ENCODE data around the gene PHF12. TPM values are rescaled to one million over a fixed set of nuclear protein-coding genes. Genes with fewer than 3 reads are reported as not detected.

Gene PHF12
- total RNA-seq, 2 experiments from 2014 or later: 66.5 to 67.4 TPM

DNA sequence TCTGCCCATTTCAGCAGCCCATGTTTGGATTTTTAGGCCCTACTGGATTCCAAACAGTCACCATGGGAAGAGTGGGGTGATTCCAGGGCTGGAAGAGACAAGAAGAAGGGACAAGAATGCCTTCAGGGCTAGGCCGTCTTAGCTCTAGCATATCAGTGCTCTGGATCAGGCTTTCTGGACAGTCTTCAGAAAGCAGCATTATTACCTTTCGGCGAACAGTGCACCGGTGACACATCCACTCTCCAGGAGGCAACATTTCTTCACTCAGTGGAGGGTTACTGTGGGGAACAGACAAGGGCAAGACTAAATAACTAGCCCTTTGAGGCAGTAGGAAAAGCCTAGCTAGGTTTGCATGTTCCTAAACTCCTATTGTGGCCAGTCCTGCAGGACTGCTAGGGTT lies 24.5 kb downstream of the PHF12 start:
- ChIA-PET POLR2A (interaction anchor here (0.7 to 5.5 kb wide), 8 partner anchors 11 to 207 kb away, joined by 3 to 38 read pairs (median 6); partner anchors contain the start of genes PHF12 and RPL23A), CTCF (interaction anchor here (1.0 to 3.8 kb wide), 11 partner anchors 8 to 199 kb away, joined by 3 to 47 read pairs (median 13); partner anchors contain the start of genes NEK8, PHF12 and TLCD1)
- Mint-ChIP-seq H3K4me3 (no peak overlapping the region), H3K4me1 (ENCODE audit: low read depth) (peaks cover 55% of the 10 kb centered on the region), H3K9me3 (ENCODE audit: insufficient read depth) (no peaks in the 10 kb centered on the region), H3K36me3 (ENCODE audit: low read depth) (peaks cover 79% of the 10 kb centered on the region), H3K27me3 (ENCODE audit: low read depth) (no peaks in the 10 kb centered on the region), H3K27ac (peak overlapping the region; percentile 88)
- no peak for ATAC-seq
- DNase-seq: no peak

DNA sequence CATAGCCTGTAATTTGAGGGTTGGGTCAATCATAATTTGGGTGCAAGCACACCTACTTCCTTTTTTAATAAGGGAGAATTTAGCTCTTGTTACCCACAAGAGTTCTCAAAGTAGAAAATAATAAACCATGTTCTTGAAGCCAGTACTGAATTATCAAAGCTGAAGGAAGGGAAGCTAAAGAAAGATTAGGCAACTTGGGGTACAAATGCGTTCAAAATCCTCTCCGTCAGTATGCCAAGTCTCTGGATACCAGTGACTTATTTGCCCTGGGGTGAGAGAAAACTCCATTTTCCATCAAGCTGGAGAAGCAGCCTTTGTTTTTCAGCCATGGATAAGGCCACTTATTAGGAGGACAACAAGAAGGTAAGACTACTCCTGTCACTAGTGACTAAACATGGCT lies 25.0 kb downstream of the PHF12 start:
- H3K36me3 Mint-ChIP-seq (ENCODE audit: low read depth): peaks cover 79% of the 10 kb centered on the region
- H3K27me3 Mint-ChIP-seq (ENCODE audit: low read depth): no peaks in the 10 kb centered on the region
- peak overlapping the region; percentile 26 for H3K4me3 Mint-ChIP-seq
- peak overlapping the region; percentile 88 for H3K27ac Mint-ChIP-seq
- ChIA-PET POLR2A (interaction anchor here (1.1 to 5.5 kb wide), 8 partner anchors 11 to 206 kb away, joined by 3 to 38 read pairs (median 8); partner anchors contain the start of genes PHF12 and RPL23A), CTCF (interaction anchor here (0.8 to 3.8 kb wide), 19 partner anchors 8 to 350 kb away, joined by 3 to 47 read pairs (median 4); partner anchors contain the start of genes ALDOC, FLOT2, NEK8 and PHF12)
- no peaks in the 10 kb centered on the region for H3K9me3 Mint-ChIP-seq (ENCODE audit: insufficient read depth)
- DNase-seq (no peak), ATAC-seq (no peak)
- H3K4me1 Mint-ChIP-seq (ENCODE audit: low read depth): peaks cover 55% of the 10 kb centered on the region

DNA sequence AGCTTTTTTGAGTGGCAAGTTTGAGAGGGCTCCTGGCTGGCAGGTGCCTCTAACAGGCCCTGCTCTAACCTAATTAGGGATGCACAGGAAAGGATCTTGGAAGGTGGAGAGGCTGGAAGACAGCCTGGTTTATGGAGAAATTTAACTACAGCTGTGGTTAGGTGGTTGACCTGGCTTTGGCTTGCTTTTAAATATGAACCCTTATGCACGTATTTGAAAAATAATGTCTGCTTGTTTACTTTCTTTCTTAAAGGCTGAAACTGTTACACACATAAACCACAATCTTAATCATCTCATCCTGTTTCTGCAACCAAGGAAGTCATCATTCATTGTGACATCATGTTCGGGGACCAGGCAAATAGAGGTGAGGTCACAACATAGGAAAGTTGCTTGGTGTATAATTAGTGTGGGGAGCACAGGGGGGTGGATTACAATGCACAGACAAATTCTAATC lies 25.4 kb downstream of the PHF12 start:
- ATAC-seq: peak; percentile 94
- H3K27ac Mint-ChIP-seq: peak overlapping the region; percentile 88
- H3K36me3 Mint-ChIP-seq (ENCODE audit: low read depth): peaks cover 79% of the 10 kb centered on the region
- ChIA-PET CTCF (interaction anchor here (0.7 to 3.8 kb wide), 21 partner anchors 8 to 350 kb away, joined by 3 to 47 read pairs (median 4); partner anchors contain the start of genes ALDOC, FLOT2, NEK8 and PHF12), POLR2A (interaction anchor here (1.1 to 5.5 kb wide), 7 partner anchors 11 to 206 kb away, joined by 3 to 38 read pairs (median 8); partner anchors contain the start of genes PHF12 and RPL23A)
- H3K27me3 Mint-ChIP-seq (ENCODE audit: low read depth): no peaks in the 10 kb centered on the region
- peak overlapping the region; percentile 26 for H3K4me3 Mint-ChIP-seq
- peak; percentile 70 for DNase-seq
- H3K9me3 Mint-ChIP-seq (ENCODE audit: insufficient read depth): no peaks in the 10 kb centered on the region
- peaks cover 55% of the 10 kb centered on the region for H3K4me1 Mint-ChIP-seq (ENCODE audit: low read depth)

DNA sequence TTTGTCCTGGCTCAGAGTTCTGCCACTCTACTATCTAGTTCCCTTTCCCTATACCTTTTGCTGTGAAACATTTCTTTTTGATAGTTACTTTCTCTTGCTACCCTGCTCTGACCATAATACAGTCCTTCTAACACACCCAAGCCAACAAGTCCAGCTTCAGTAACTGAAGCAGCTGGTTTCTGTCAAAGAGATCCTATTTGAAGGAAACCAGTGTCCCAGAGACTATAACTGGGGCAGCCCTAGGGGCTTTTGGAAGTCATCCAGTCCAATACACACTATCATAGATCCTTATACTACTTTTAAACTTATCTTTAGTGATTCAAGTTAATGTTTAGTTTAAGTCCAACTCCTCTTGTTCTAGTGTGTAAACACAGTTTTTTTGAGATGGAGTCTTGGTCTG lies 31.1 kb downstream of the PHF12 start:
- ChIA-PET CTCF (interaction anchor here (1.0 to 6.0 kb wide), 3 partner anchors 11 to 193 kb away, joined by 3 to 35 read pairs (median 7); partner anchors contain the start of gene TLCD1), POLR2A (interaction anchor here (0.9 kb wide), 1 partner anchor 13 kb away, joined by 3 read pairs; no protein-coding TSS in a partner anchor)
- no peak overlapping the region for H3K4me3 Mint-ChIP-seq
- peaks cover 83% of the 10 kb centered on the region for H3K36me3 Mint-ChIP-seq (ENCODE audit: low read depth)
- peak overlapping the region; percentile 1 for H3K27ac Mint-ChIP-seq
- ATAC-seq: no peak
- no peaks in the 10 kb centered on the region for H3K9me3 Mint-ChIP-seq (ENCODE audit: insufficient read depth)
- no peak for DNase-seq
- peaks cover 16% of the 10 kb centered on the region for H3K4me1 Mint-ChIP-seq (ENCODE audit: low read depth)
- H3K27me3 Mint-ChIP-seq (ENCODE audit: low read depth): no peaks in the 10 kb centered on the region

DNA sequence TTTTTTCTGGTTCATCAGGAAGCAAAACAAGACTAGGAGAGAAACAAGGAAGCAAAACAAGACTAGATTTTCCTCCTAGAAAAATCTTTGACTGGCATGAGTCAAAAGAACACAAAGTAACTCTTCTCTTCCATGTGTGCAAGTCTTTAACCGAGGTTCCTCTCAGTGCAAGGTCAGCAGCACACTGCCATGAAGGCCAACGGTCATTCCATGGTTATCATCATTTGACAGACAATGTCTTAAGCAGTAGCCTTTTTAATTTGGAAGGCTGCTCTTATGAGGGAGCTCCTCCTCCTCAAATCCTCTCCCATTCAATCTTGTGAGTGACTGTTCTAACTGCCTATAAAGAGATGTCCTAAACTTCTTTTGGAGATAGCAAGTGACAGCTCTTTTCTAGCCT lies 33.0 kb downstream of the PHF12 start:
- no peak for DNase-seq
- H3K4me3 Mint-ChIP-seq: no peak overlapping the region
- ChIA-PET CTCF (interaction anchor here (0.6 to 6.0 kb wide), 11 partner anchors 8 to 199 kb away, joined by 3 to 36 read pairs (median 5); partner anchors contain the start of genes DHRS13 and TLCD1), POLR2A (interaction anchor here (0.6 kb wide), 1 partner anchor 12 kb away, joined by 3 read pairs; no protein-coding TSS in a partner anchor)
- peaks cover 2% of the 10 kb centered on the region for H3K4me1 Mint-ChIP-seq (ENCODE audit: low read depth)
- H3K27me3 Mint-ChIP-seq (ENCODE audit: low read depth): no peaks in the 10 kb centered on the region
- no peak for ATAC-seq
- H3K27ac Mint-ChIP-seq: peak overlapping the region; percentile 21
- no peaks in the 10 kb centered on the region for H3K9me3 Mint-ChIP-seq (ENCODE audit: insufficient read depth)
- peaks cover 81% of the 10 kb centered on the region for H3K36me3 Mint-ChIP-seq (ENCODE audit: low read depth)

DNA sequence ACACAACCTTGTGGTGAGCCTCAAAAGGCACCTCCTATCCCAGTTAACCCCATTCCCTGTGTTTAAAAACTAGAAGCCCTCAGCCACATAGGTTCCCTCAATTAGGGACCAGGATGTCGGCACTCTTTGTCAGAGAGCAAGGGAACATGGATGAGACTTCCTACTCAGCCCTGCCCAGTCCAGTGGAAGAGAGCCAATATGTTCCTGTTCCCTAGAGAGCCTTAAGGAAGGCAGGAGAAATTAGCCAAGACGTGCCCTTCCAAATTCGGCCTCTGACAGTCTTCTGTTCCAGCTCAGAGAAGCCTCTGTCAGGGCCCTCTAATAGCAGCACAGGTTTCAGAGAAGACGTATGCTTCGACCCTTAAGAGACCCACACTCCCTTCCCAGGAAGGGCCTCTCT lies 33.9 kb downstream of the PHF12 start:
- DNase-seq (no peak), ATAC-seq (no peak)
- Mint-ChIP-seq H3K27me3 (ENCODE audit: low read depth) (no peaks in the 10 kb centered on the region), H3K36me3 (ENCODE audit: low read depth) (peaks cover 83% of the 10 kb centered on the region), H3K9me3 (ENCODE audit: insufficient read depth) (no peaks in the 10 kb centered on the region), H3K4me3 (no peak overlapping the region), H3K4me1 (ENCODE audit: low read depth) (no peaks in the 10 kb centered on the region), H3K27ac (no peak overlapping the region)
- ChIA-PET POLR2A (interaction anchor here (0.6 kb wide), 1 partner anchor 91 kb away, joined by 3 read pairs; no protein-coding TSS in a partner anchor), CTCF (interaction anchor here (0.6 to 6.0 kb wide), 14 partner anchors 9 to 285 kb away, joined by 3 to 36 read pairs (median 6); partner anchors contain the start of genes DHRS13, PHF12 and TLCD1)

DNA sequence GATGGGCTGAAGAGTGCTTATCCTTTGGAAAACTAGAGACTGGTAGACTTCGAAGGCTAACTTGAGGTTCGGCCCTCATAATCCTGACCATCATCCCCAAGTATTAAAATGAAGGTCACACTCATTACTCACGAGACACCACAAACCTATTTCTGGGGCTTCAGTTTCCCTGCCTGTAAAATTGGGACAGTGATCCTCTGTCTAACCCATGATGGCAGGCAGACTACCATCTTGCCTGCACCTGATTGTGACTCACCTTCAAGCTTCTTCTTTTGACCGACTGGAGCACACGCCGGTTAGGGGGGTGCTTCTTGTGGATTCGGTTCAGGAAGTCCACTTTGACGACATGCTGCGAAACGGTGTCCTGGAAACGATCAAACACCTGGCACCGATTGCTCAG lies 34.3 kb downstream of the PHF12 start:
- Mint-ChIP-seq H3K27ac (peak overlapping the region; percentile 6), H3K36me3 (ENCODE audit: low read depth) (peaks cover 84% of the 10 kb centered on the region), H3K9me3 (ENCODE audit: insufficient read depth) (no peaks in the 10 kb centered on the region), H3K4me1 (ENCODE audit: low read depth) (no peaks in the 10 kb centered on the region), H3K4me3 (no peak overlapping the region), H3K27me3 (ENCODE audit: low read depth) (no peaks in the 10 kb centered on the region)
- ATAC-seq (no peak), DNase-seq (no peak)
- ChIA-PET CTCF (interaction anchor here (0.6 to 6.0 kb wide), 17 partner anchors 9 to 285 kb away, joined by 3 to 36 read pairs (median 4); partner anchors contain the start of genes DHRS13, FAM222B, PHF12 and TLCD1), POLR2A (interaction anchor here (0.6 kb wide), 1 partner anchor 90 kb away, joined by 3 read pairs; no protein-coding TSS in a partner anchor)

DNA sequence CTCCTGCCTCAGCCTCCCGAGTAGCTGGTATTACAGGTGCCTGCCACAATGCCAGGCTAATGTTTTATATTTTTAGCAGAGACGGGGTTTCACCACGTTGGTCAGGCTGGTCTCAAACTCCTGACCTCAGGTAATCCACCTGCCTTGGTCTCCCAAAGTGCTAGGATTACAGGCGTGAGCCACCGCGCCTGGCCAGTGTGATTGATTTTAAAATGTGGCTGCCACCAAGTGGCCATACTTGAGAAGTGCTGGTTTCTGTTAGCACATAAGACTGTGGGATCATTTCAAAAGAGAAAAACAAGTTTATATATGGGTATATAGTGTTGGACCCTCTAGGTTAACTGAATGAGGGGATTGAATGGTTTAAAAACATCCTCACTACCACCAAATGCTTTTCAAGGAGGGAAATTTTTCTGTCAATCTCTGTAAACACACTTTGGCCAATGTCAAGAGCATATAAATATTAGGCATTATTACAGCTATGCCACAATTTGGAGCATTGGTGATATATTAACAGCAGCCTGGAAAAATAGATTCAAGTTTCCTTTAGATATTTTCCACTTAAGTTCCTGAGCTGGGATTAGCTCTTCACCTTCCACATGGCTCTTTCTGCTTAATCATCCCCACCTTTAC lies 34.9 kb downstream of the PHF12 start:
- ChIA-PET CTCF (interaction anchor here (0.6 to 6.0 kb wide), 18 partner anchors 8 to 284 kb away, joined by 3 to 36 read pairs (median 4); partner anchors contain the start of genes DHRS13, FAM222B, PHF12 and TLCD1), POLR2A (no interaction called here)
- Mint-ChIP-seq H3K36me3 (ENCODE audit: low read depth) (peaks cover 84% of the 10 kb centered on the region), H3K4me3 (no peak overlapping the region), H3K9me3 (ENCODE audit: insufficient read depth) (no peaks in the 10 kb centered on the region), H3K4me1 (ENCODE audit: low read depth) (no peaks in the 10 kb centered on the region), H3K27ac (no peak overlapping the region), H3K27me3 (ENCODE audit: low read depth) (no peaks in the 10 kb centered on the region)
- peak; percentile 74 for ATAC-seq
- DNase-seq: peak; percentile 54

DNA sequence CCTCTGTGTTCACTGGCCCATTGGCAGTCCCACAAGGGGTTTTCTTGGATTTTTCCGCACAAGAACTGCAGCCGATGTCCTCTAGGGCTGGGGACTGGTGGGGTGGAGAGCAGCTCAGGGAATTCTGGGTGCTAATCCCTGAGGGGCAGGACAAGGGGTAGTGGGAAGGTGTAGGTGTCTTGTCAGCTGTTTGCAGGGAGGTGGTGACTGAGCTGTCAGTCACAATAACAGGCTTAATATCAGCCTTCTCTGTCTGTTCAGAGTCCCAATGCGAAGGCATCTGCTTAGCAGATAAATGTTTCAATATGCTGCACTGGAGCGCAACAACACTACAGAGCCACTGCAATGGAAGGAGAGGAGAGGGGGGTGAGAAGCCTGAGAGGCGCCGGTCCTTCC lies 38.4 kb downstream of the PHF12 start:
- Mint-ChIP-seq H3K4me3 (no peak overlapping the region), H3K27ac (peak overlapping the region; percentile 18), H3K36me3 (ENCODE audit: low read depth) (peaks cover 80% of the 10 kb centered on the region), H3K27me3 (ENCODE audit: low read depth) (no peaks in the 10 kb centered on the region), H3K4me1 (ENCODE audit: low read depth) (no peaks in the 10 kb centered on the region), H3K9me3 (ENCODE audit: insufficient read depth) (no peaks in the 10 kb centered on the region)
- ATAC-seq (no peak), DNase-seq (no peak)
- CTCF ChIA-PET: interaction anchor here (1.2 to 2.4 kb wide), 8 partner anchors 11 to 186 kb away, joined by 4 to 11 read pairs (median 6); partner anchors contain the start of gene FLOT2
- POLR2A ChIA-PET: interaction anchor here (0.6 kb wide), 1 partner anchor 57 kb away, joined by 4 read pairs; no protein-coding TSS in a partner anchor

DNA sequence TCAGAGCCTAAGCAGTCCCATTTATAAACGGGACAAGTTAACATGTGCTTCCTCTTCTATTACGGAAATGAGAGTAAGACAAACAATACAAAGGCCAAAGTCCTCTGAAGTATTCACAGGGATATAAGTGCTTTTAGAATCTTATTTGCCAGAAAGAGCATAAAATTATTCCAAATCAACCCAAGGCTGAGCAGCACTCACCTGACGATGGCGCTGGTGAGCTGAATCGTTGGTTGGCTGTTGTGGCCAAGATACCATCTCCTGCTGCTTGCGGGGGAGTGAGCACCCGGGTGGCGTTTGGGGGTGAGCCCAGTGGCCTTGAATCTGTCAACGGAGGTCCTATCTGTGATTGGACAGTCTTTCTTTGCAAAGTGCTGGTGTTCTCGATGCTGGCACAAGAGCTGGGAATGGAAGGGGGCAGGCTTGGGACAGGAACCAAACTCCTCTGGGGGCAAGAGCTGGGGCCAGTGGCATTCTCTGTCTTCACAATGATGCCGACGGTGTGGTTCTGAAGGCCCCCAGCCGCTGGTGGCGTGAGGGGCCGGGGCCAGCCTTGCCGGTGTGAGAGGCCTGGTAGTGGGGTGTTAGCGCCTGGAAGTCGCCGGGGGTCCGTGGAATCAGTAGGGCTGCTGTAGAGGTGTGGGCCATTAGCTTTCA lies 38.9 kb downstream of the PHF12 start:
- Mint-ChIP-seq H3K4me1 (ENCODE audit: low read depth) (no peaks in the 10 kb centered on the region), H3K27me3 (ENCODE audit: low read depth) (no peaks in the 10 kb centered on the region), H3K4me3 (no peak overlapping the region), H3K36me3 (ENCODE audit: low read depth) (peaks cover 80% of the 10 kb centered on the region), H3K9me3 (ENCODE audit: insufficient read depth) (no peaks in the 10 kb centered on the region), H3K27ac (no peak overlapping the region)
- no peak for DNase-seq
- ATAC-seq: no peak
- ChIA-PET CTCF (interaction anchor here (0.9 to 2.4 kb wide), 10 partner anchors 11 to 187 kb away, joined by 3 to 11 read pairs (median 4); partner anchors contain the start of gene FLOT2), POLR2A (interaction anchor here (0.6 kb wide), 1 partner anchor 57 kb away, joined by 4 read pairs; no protein-coding TSS in a partner anchor)

DNA sequence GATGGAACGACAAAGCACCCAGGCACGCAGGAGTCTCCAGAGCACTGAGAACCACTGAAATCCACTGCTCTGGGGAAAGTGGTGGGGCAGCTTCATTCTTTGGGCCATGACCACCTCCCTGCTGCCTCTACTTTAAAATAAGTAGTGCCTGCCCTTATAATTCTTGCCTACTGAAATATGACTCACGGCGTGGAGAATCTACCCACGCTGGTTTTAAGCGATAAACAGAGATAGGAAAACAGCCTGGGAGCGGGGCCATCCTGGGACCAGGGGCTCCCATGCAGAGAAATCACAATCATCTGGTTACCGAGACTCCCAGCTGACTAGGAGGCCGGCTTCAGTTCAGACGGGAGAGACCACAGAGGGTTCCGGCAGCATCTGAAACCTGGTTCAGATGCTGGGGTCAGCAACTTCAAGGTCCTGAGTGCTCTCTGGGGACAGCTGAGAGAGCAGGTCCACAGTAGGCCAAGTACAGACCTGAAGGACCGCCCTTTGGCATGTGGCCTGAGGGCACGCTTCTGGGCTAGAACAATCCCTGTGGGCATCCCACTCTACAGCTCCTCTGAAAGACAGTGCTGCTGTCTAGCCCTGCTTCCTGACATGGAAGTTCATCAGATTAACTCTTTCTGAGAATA lies 39.8 kb downstream of the PHF12 start:
- H3K9me3 Mint-ChIP-seq (ENCODE audit: insufficient read depth): no peaks in the 10 kb centered on the region
- ATAC-seq (no peak), DNase-seq (no peak)
- peaks cover 81% of the 10 kb centered on the region for H3K36me3 Mint-ChIP-seq (ENCODE audit: low read depth)
- no peak overlapping the region for H3K27ac Mint-ChIP-seq
- no peak overlapping the region for H3K4me3 Mint-ChIP-seq
- H3K4me1 Mint-ChIP-seq (ENCODE audit: low read depth): no peaks in the 10 kb centered on the region
- POLR2A ChIA-PET: no interaction called here
- no peaks in the 10 kb centered on the region for H3K27me3 Mint-ChIP-seq (ENCODE audit: low read depth)
- CTCF ChIA-PET: interaction anchor here (0.9 to 5.5 kb wide), 11 partner anchors 10 to 186 kb away, joined by 3 to 44 read pairs (median 8); partner anchors contain the start of gene FLOT2

Data from activated CD8-positive, alpha-beta T cell treated with anti-CD3 and anti-CD28 coated beads, Interleukin-2, amount 10 ng/mL, durations not matched to agents 7 days and 5 days (primary cell).